Measurements from ENCODE around the gene FRAT1.

The FRAT1 gene

GRCh38 chr10:97307866-97308780 is 10.9 kb upstream of the FRAT1 start:
- no peak for DNase-seq (ENCODE audit: low read depth)

GRCh38 chr10:97311111-97311626 is 7.9 kb upstream of the FRAT1 start:
- DNase-seq (ENCODE audit: low read depth) = no peak

GRCh38 chr10:97312897-97313296 is 6.2 kb upstream of the FRAT1 start:
- DNase-seq (ENCODE audit: low read depth) = no peak

GRCh38 chr10:97314671-97315070 is 4.4 kb upstream of the FRAT1 start:
- no peak for DNase-seq (ENCODE audit: low read depth)

GRCh38 chr10:97319671-97320479 is 804 bp downstream of the FRAT1 start:
- no peak for DNase-seq (ENCODE audit: low read depth)

- no peak for DNase-seq (ENCODE audit: low read depth)
These were observed 1.5 kb downstream of the FRAT1 start for GRCh38 chr10:97320480-97321031.

GRCh38 chr10:97321032-97321803 is 2.1 kb downstream of the FRAT1 start:
- no peak for DNase-seq (ENCODE audit: low read depth)

- DNase-seq (ENCODE audit: low read depth) = no peak
These were observed 2.7 kb downstream of the FRAT1 start for GRCh38 chr10:97321804-97322190.

- no peak for DNase-seq (ENCODE audit: low read depth)
These were observed 4.4 kb downstream of the FRAT1 start for GRCh38 chr10:97323501-97323900.

GRCh38 chr10:97325754-97326153 is 6.7 kb downstream of the FRAT1 start:
- no peak for DNase-seq (ENCODE audit: low read depth)

- DNase-seq (ENCODE audit: low read depth) = no peak
These were observed 8.6 kb downstream of the FRAT1 start for GRCh38 chr10:97327348-97328294.

GRCh38 chr10:97328646-97329453 is 9.8 kb downstream of the FRAT1 start:
- DNase-seq (ENCODE audit: low read depth) = no peak

- DNase-seq (ENCODE audit: low read depth) = no peak
These were observed 10.7 kb downstream of the FRAT1 start for GRCh38 chr10:97329766-97330165.

GRCh38 chr10:97331153-97331703 is 12.2 kb downstream of the FRAT1 start:
- DNase-seq (ENCODE audit: low read depth) = no peak

GRCh38 chr10:97332591-97333350 is 13.7 kb downstream of the FRAT1 start:
- peak; percentile 51 for DNase-seq (ENCODE audit: low read depth)

- DNase-seq (ENCODE audit: low read depth) = peak; percentile 18
These were observed 14.2 kb downstream of the FRAT1 start for GRCh38 chr10:97333351-97333600.

GRCh38 chr10:97333601-97334369 is 14.7 kb downstream of the FRAT1 start:
- no peak for DNase-seq (ENCODE audit: low read depth)

Data from fibroblast of the conjunctiva (primary cell).